ENCODE measurements around the gene ZFHX2.
"Not testable (repeated sequence)": the region's sequence is repeated elsewhere in the genome, so short reads cannot be mapped to it uniquely, and the experiment has no call there.

Gene ZFHX2

GRCh38 chr14:23544511-23545447, 6.8 kb downstream of the ZFHX2 start:
- Histone ChIP-seq H3K27ac (ENCODE audit: low read length) (peak overlapping the region; percentile 75), H3K36me3 (ENCODE audit: control insufficient read depth, low read depth, low read length) (peaks cover 6% of the 10 kb centered on the region), H3K9ac (ENCODE audit: low read length) (peak overlapping the region; percentile 62), H3K27me3 (ENCODE audit: control insufficient read depth, insufficient read depth, low read length) (no peaks in the 10 kb centered on the region), H3K9me3 (ENCODE audit: control insufficient read depth, low read depth, low read length) (no peaks in the 10 kb centered on the region), H3K4me1 (ENCODE audit: control insufficient read depth, low read depth, low read length) (peaks cover 60% of the 10 kb centered on the region), H3K4me3 (ENCODE audit: low read length) (peak overlapping the region; percentile 48)

- H3K4me3 ChIP-seq (ENCODE audit: low read length), result no peak overlapping the region
- peaks cover 59% of the 10 kb centered on the region for H3K4me1 ChIP-seq (ENCODE audit: control insufficient read depth, low read depth, low read length)
- no peak overlapping the region for H3K9ac ChIP-seq (ENCODE audit: low read length)
- H3K9me3 ChIP-seq (ENCODE audit: control insufficient read depth, low read depth, low read length), result no peaks in the 10 kb centered on the region
- no peak overlapping the region for H3K27ac ChIP-seq (ENCODE audit: low read length)
- peaks cover 6% of the 10 kb centered on the region for H3K36me3 ChIP-seq (ENCODE audit: control insufficient read depth, low read depth, low read length)
- no peaks in the 10 kb centered on the region for H3K27me3 ChIP-seq (ENCODE audit: control insufficient read depth, insufficient read depth, low read length)
Measured at GRCh38 chr14:23543403-23543802, 8.2 kb downstream of the ZFHX2 start.

GRCh38 chr14:23542261-23542660, 9.3 kb downstream of the ZFHX2 start:
- no peak overlapping the region for H3K9ac ChIP-seq (ENCODE audit: low read length)
- peaks cover 49% of the 10 kb centered on the region for H3K4me1 ChIP-seq (ENCODE audit: control insufficient read depth, low read depth, low read length)
- no peak overlapping the region for H3K27ac ChIP-seq (ENCODE audit: low read length)

GRCh38 chr14:23540141-23540469, 11.5 kb downstream of the ZFHX2 start:
- Histone ChIP-seq H3K9me3 (ENCODE audit: control insufficient read depth, low read depth, low read length) (no peaks in the 10 kb centered on the region), H3K9ac (ENCODE audit: low read length) (no peak overlapping the region), H3K4me1 (ENCODE audit: control insufficient read depth, low read depth, low read length) (peaks cover 37% of the 10 kb centered on the region), H3K36me3 (ENCODE audit: control insufficient read depth, low read depth, low read length) (peaks cover 6% of the 10 kb centered on the region), H3K4me3 (ENCODE audit: low read length) (no peak overlapping the region), H3K27ac (ENCODE audit: low read length) (no peak overlapping the region), H3K27me3 (ENCODE audit: control insufficient read depth, insufficient read depth, low read length) (no peaks in the 10 kb centered on the region)

More at GRCh38 chr14:23542261-23542660, 9.3 kb downstream of the ZFHX2 start:
- Histone ChIP-seq H3K36me3 (ENCODE audit: control insufficient read depth, low read depth, low read length) (peaks cover 6% of the 10 kb centered on the region), H3K9me3 (ENCODE audit: control insufficient read depth, low read depth, low read length) (no peaks in the 10 kb centered on the region), H3K27me3 (ENCODE audit: control insufficient read depth, insufficient read depth, low read length) (no peaks in the 10 kb centered on the region), H3K4me3 (ENCODE audit: low read length) (no peak overlapping the region)

- Histone ChIP-seq H3K27me3 (ENCODE audit: control insufficient read depth, insufficient read depth, low read length) (no peaks in the 10 kb centered on the region), H3K9me3 (ENCODE audit: control insufficient read depth, low read depth, low read length) (no peaks in the 10 kb centered on the region), H3K9ac (ENCODE audit: low read length) (peak overlapping the region; percentile 88), H3K4me1 (ENCODE audit: control insufficient read depth, low read depth, low read length) (peaks cover 31% of the 10 kb centered on the region), H3K36me3 (ENCODE audit: control insufficient read depth, low read depth, low read length) (peaks cover 8% of the 10 kb centered on the region), H3K27ac (ENCODE audit: low read length) (peak overlapping the region; percentile 95), H3K4me3 (ENCODE audit: low read length) (peak overlapping the region; percentile 75)
Measured at GRCh38 chr14:23539248-23540140, 12.1 kb downstream of the ZFHX2 start.

- peak overlapping the region; percentile 75 for H3K4me3 ChIP-seq (ENCODE audit: low read length)
- peak overlapping the region; percentile 88 for H3K9ac ChIP-seq (ENCODE audit: low read length)
- no peaks in the 10 kb centered on the region for H3K9me3 ChIP-seq (ENCODE audit: control insufficient read depth, low read depth, low read length)
- peaks cover 11% of the 10 kb centered on the region for H3K36me3 ChIP-seq (ENCODE audit: control insufficient read depth, low read depth, low read length)
- H3K4me1 ChIP-seq (ENCODE audit: control insufficient read depth, low read depth, low read length), result peaks cover 26% of the 10 kb centered on the region
- H3K27ac ChIP-seq (ENCODE audit: low read length), result peak overlapping the region; percentile 95
- no peaks in the 10 kb centered on the region for H3K27me3 ChIP-seq (ENCODE audit: control insufficient read depth, insufficient read depth, low read length)
Measured at GRCh38 chr14:23538785-23539184, 12.8 kb downstream of the ZFHX2 start.

- Histone ChIP-seq H3K4me3 (ENCODE audit: low read length) (peak overlapping the region; percentile 75), H3K27ac (ENCODE audit: low read length) (peak overlapping the region; percentile 95), H3K4me1 (ENCODE audit: control insufficient read depth, low read depth, low read length) (peaks cover 26% of the 10 kb centered on the region), H3K9me3 (ENCODE audit: control insufficient read depth, low read depth, low read length) (no peaks in the 10 kb centered on the region), H3K27me3 (ENCODE audit: control insufficient read depth, insufficient read depth, low read length) (no peaks in the 10 kb centered on the region), H3K9ac (ENCODE audit: low read length) (peak overlapping the region; percentile 88), H3K36me3 (ENCODE audit: control insufficient read depth, low read depth, low read length) (peaks cover 9% of the 10 kb centered on the region)
Measured at GRCh38 chr14:23538050-23538718, 13.4 kb downstream of the ZFHX2 start.

GRCh38 chr14:23537351-23538049, 14.1 kb downstream of the ZFHX2 start:
- H3K4me3 ChIP-seq (ENCODE audit: low read length), result peak overlapping the region; percentile 75
- no peaks in the 10 kb centered on the region for H3K27me3 ChIP-seq (ENCODE audit: control insufficient read depth, insufficient read depth, low read length)
- H3K27ac ChIP-seq (ENCODE audit: low read length), result peak overlapping the region; percentile 90
- H3K36me3 ChIP-seq (ENCODE audit: control insufficient read depth, low read depth, low read length), result peaks cover 10% of the 10 kb centered on the region
- H3K4me1 ChIP-seq (ENCODE audit: control insufficient read depth, low read depth, low read length), result peaks cover 26% of the 10 kb centered on the region
- H3K9ac ChIP-seq (ENCODE audit: low read length), result peak overlapping the region; percentile 88
- H3K9me3 ChIP-seq (ENCODE audit: control insufficient read depth, low read depth, low read length), result no peaks in the 10 kb centered on the region

GRCh38 chr14:23536906-23537305, 14.7 kb downstream of the ZFHX2 start:
- Histone ChIP-seq H3K4me1 (ENCODE audit: control insufficient read depth, low read depth, low read length) (peaks cover 26% of the 10 kb centered on the region), H3K4me3 (ENCODE audit: low read length) (peak overlapping the region; percentile 75), H3K36me3 (ENCODE audit: control insufficient read depth, low read depth, low read length) (peaks cover 11% of the 10 kb centered on the region), H3K9ac (ENCODE audit: low read length) (peak overlapping the region; percentile 24)
- not testable (repeated sequence) for H3K9me3 ChIP-seq (ENCODE audit: control insufficient read depth, low read depth, low read length); H3K27ac ChIP-seq (ENCODE audit: low read length); H3K27me3 ChIP-seq (ENCODE audit: control insufficient read depth, insufficient read depth, low read length)

GRCh38 chr14:23536494-23536893, 15.1 kb downstream of the ZFHX2 start:
- Histone ChIP-seq H3K4me1 (ENCODE audit: control insufficient read depth, low read depth, low read length) (peaks cover 26% of the 10 kb centered on the region), H3K27me3 (ENCODE audit: control insufficient read depth, insufficient read depth, low read length) (no peaks in the 10 kb centered on the region), H3K9me3 (ENCODE audit: control insufficient read depth, low read depth, low read length) (no peaks in the 10 kb centered on the region), H3K27ac (ENCODE audit: low read length) (no peak overlapping the region), H3K36me3 (ENCODE audit: control insufficient read depth, low read depth, low read length) (peaks cover 11% of the 10 kb centered on the region), H3K9ac (ENCODE audit: low read length) (peak overlapping the region; percentile 24), H3K4me3 (ENCODE audit: low read length) (no peak overlapping the region)
